GM19043 (cell line): Measurements from ENCODE around the gene TAGLN2.

Source experiments
- ATAC-seq: cut with Tn5 transposase; IDR thresholded peaks from one replicate; pipeline ENCODE4 v1.9.1; 2021; ENCODE audit warnings: low read depth; ENCODE audit not compliant: unreplicated experiment

TAGLN2 gene

GRCh38 chr1:159924791-159925718 is at the start of gene TAGLN2:
Gene TAGLN2, minus strand, starts transcription at chr1:159925507. Its CDS starts 4,998 bp downstream, at chr1:159920509.
- peak; percentile 58 for ATAC-seq

- no peak for ATAC-seq
Measured at GRCh38 chr1:159974350-159974965, 49.2 kb upstream of the TAGLN2 start.

- ATAC-seq = no peak
Measured at GRCh38 chr1:159973350-159973940, 48.1 kb upstream of the TAGLN2 start.

GRCh38 chr1:159972443-159973205 is 47.3 kb upstream of the TAGLN2 start:
- ATAC-seq = no peak

GRCh38 chr1:159970932-159971342 is 45.6 kb upstream of the TAGLN2 start:
- ATAC-seq = no peak

GRCh38 chr1:159968901-159969300 is 43.6 kb upstream of the TAGLN2 start:
- no peak for ATAC-seq

GRCh38 chr1:159965263-159965662 is 40.0 kb upstream of the TAGLN2 start:
- ATAC-seq = no peak

GRCh38 chr1:159964144-159964543 is 38.8 kb upstream of the TAGLN2 start:
- no peak for ATAC-seq

GRCh38 chr1:159962176-159962575 is 36.9 kb upstream of the TAGLN2 start:
- no peak for ATAC-seq

- ATAC-seq = no peak
Measured at GRCh38 chr1:159961636-159962035, 36.3 kb upstream of the TAGLN2 start.

- ATAC-seq = no peak
Measured at GRCh38 chr1:159960721-159961381, 35.5 kb upstream of the TAGLN2 start.

GRCh38 chr1:159959451-159959850 is 34.1 kb upstream of the TAGLN2 start:
- no peak for ATAC-seq

GRCh38 chr1:159958719-159959380 is 33.5 kb upstream of the TAGLN2 start:
- ATAC-seq = no peak

GRCh38 chr1:159957824-159958268 is 32.5 kb upstream of the TAGLN2 start:
- ATAC-seq = no peak

- no peak for ATAC-seq
Measured at GRCh38 chr1:159955456-159955855, 30.1 kb upstream of the TAGLN2 start.

GRCh38 chr1:159953536-159954515 is 28.5 kb upstream of the TAGLN2 start, which contains the start of gene SLAMF9:
Gene SLAMF9, minus strand, starts transcription at chr1:159954237. Its CDS starts 100 bp downstream, at chr1:159954137.
- ATAC-seq = no peak

- ATAC-seq = no peak
Measured at GRCh38 chr1:159952932-159953331, 27.6 kb upstream of the TAGLN2 start.

- no peak for ATAC-seq
Measured at GRCh38 chr1:159951551-159951950, 26.2 kb upstream of the TAGLN2 start.
